Adrenal gland (tissue), 19 donors: ENCODE data around the gene FPGS. TPM values are rescaled to one million over a fixed set of nuclear protein-coding genes. Genes with fewer than 3 reads are reported as not detected.

ENCODE experiments used
- DNase-seq, 7 donors: peaks; one replicate each; pipeline ENCODE4 v3.0.0-alpha.2; 2019 to 2020
- H3K27ac ChIP-seq, 5 donors: fragments of 200-600 bp; sonication (generic) in 4 of 5; 1 replicate in 3 of 5; 2 replicates in 2 of 5; pipeline versions ENCODE4 v1.5.1 to v1.8.0; 2016 to 2020; ENCODE audit warnings: mild to moderate bottlenecking in 1 of 5
- H3K27me3 ChIP-seq: fragments of 200-600 bp; 2 replicates; pipeline ENCODE4 v1.8.0; 2021
- H3K36me3 ChIP-seq, 2 donors: fragments of 200-600 bp; replicated peaks in 1 of 2; 1 replicate in 1 of 2; 2 replicates in 1 of 2; pipeline versions ENCODE4 v1.5.1 to v1.8.0; 2018 to 2022
- H3K4me1 ChIP-seq, 2 donors: fragments of 200-600 bp; replicated peaks in 1 of 2; 1 replicate in 1 of 2; 2 replicates in 1 of 2; pipeline versions ENCODE4 v1.5.1 to v1.8.0; 2018 to 2021
- H3K4me3 ChIP-seq, 4 donors: fragments of 200-600 bp; sonication (generic) in 3 of 4; one replicate each; pipeline ENCODE4 v1.5.1; 2016 to 2018
- H3K9me3 ChIP-seq, 3 donors: fragments of 200-600 bp; sonication (generic) in 1 of 3; replicated peaks in 1 of 3; 1 replicate in 2 of 3; 2 replicates in 1 of 3; pipeline versions ENCODE4 v1.5.1 to v1.8.0; 2016 to 2021
- POLR2A ChIP-seq, 2 donors: fragments of 450-650 bp; IDR thresholded peaks; one replicate each; pipeline ENCODE4 v1.6.1; 2017; ENCODE audit warnings: antibody characterized with exemption in 2 of 2, mild to moderate bottlenecking in 2 of 2, moderate library complexity in 1 of 2
- WGBS, 4 donors: extraction: QIAGEN DNeasy Blood & Tissue Kit in 2 of 4; methylation state at CpG; one replicate each; pipeline versions ENCODE4 v1.1.5 to v1.1.7; 2013 to 2017; 5-methylcytosine and 5-hydroxymethylcytosine counted together
- intact Hi-C, 2 donors: fragments of 100-400 bp; cut with DNase I; formaldehyde crosslinking; loops; one replicate each; pipeline versions ENCODE4 v1.14.1 to v1.15.0; 2022 to 2023
- long read RNA-seq, 10 donors: library from polyadenylated mRNA in 3 of 10; unstranded in 2 of 10; stranded (forward) in 1 of 10; transcript quantifications; one replicate each; pipeline ENCODE4 v2.0.0 and lab custom pipeline, GENCODE V29; 2021 to 2026
- polyA plus RNA-seq, 3 donors: library from polyadenylated mRNA; stranded (reverse); fragments of 200-250 nt in 2 of 3; fragments of 350-450 nt in 1 of 3; fragmentation: Illumina TruSeq in 1 of 3; extraction: RNeasy Lipid Tissue Mini Kit (QIAGEN cat#74804) in 1 of 3; gene quantifications; one replicate each; pipeline ENCODE4 v1.2.3, GENCODE V29; 2013 to 2014
- total RNA-seq, 9 donors: library from RNA; depleted of rRNA in 4 of 9; stranded (reverse); fragments of >200 nt in 4 of 9; fragments of 120-200 nt in 1 of 9; fragmentation: NEBNext Ultra II Directional in 1 of 9; extraction: Animal tissue kit (Norgen Biotek cat#: 25700) in 1 of 9; gene quantifications; one replicate each; pipeline versions ENCODE4 v1.1.0 to v1.2.4, GENCODE V29; 2013 to 2023
- TF ChIP-seq, protein P1 (sequence below), 6 experiments: fragments of 450-650 bp in 4 of 6; fragments of 200-600 bp in 2 of 6; sonication (generic) in 1 of 6; IDR thresholded peaks; 1 replicate in 5 of 6; 2 replicates in 1 of 6; pipeline versions ENCODE4 v1.5.1 to v1.8.0; 2016 to 2021; ENCODE audit warnings: antibody characterized with exemption in 6 of 6, mild to moderate bottlenecking in 2 of 6, moderate library complexity in 1 of 6
- donor health status: healthy with polysubstance abuse.
- donor health status: Bipolar disorder and iron deficiency.
- donor health status: DM: yes; HTN: yes; CAD: no.
- donor health status: DM: no; HTN: no; CAD: no.
- donor health status: DM: no; HTN: no; CAD: no.
- donor health status: DM: yes; HTN: yes; CAD: no.

Gene FPGS
- total RNA-seq, result 100 to 1,000 TPM in 5 of 9 donors, 10 to 100 TPM in 4; 31.1 to 359 (median 101) TPM
- 100 to 1,000 TPM in 2 of 3 donors, 10 to 100 TPM in 1; 59.6 to 176 (median 144) TPM for polyA plus RNA-seq
- long read RNA-seq, donor 1, transcript FPGS-203 (15 exons, 2,279 nt), result major isoform, 5 of 12 reads
- long read RNA-seq, donor 1, partial matches to known transcripts, result 0 of 12 reads
- long read RNA-seq, donor 1, other reads (novel, unspliced or antisense), result 0 of 12 reads
- long read RNA-seq, donor 2, partial matches to known transcripts, result 5 of 7 reads
- long read RNA-seq, donor 2, other reads (novel, unspliced or antisense), result 0 of 7 reads
- long read RNA-seq, donor 3, transcript FPGS-203 (15 exons, 2,279 nt), result major isoform, 5 of 5 reads
- long read RNA-seq, donor 3, partial matches to known transcripts, result 0 of 5 reads
- long read RNA-seq, donor 3, other reads (novel, unspliced or antisense), result 0 of 5 reads
- long read RNA-seq, donor 4, transcript FPGS-201 (15 exons, 2,278 nt), result minor isoform, 5 of 46 reads
- long read RNA-seq, donor 4, transcript FPGS-203 (15 exons, 2,279 nt), result major isoform, 12 of 46 reads
- long read RNA-seq, donor 4, partial matches to known transcripts, result 17 of 46 reads
- long read RNA-seq, donor 4, other reads (novel, unspliced or antisense), result 7 of 46 reads
- long read RNA-seq, donor 5, transcript FPGS-203 (15 exons, 2,279 nt), result major isoform, 219 of 440 reads
- long read RNA-seq, donor 5, transcript FPGS-221 (14 exons, 2,160 nt), result minor isoform, 13 of 440 reads
- long read RNA-seq, donor 5, transcript FPGS-201 (15 exons, 2,278 nt), result minor isoform, 51 of 440 reads
- long read RNA-seq, donor 5, partial matches to known transcripts, result 25 of 440 reads
- long read RNA-seq, donor 5, other reads (novel, unspliced or antisense), result 127 of 440 reads
- long read RNA-seq, donor 6, transcript FPGS-203 (15 exons, 2,279 nt), result major isoform, 7 of 27 reads
- long read RNA-seq, donor 6, transcript FPGS-201 (15 exons, 2,278 nt), result minor isoform, 6 of 27 reads
- long read RNA-seq, donor 6, partial matches to known transcripts, result 4 of 27 reads
- long read RNA-seq, donor 6, other reads (novel, unspliced or antisense), result 8 of 27 reads
- long read RNA-seq, donor 7, partial matches to known transcripts, result 7 of 11 reads
- long read RNA-seq, donor 7, other reads (novel, unspliced or antisense), result 0 of 11 reads
- long read RNA-seq, donor 8, transcript FPGS-203 (15 exons, 2,279 nt), result major isoform, 8 of 11 reads
- long read RNA-seq, donor 8, partial matches to known transcripts, result 0 of 11 reads
- long read RNA-seq, donor 8, other reads (novel, unspliced or antisense), result 0 of 11 reads
- long read RNA-seq, donor 9, partial matches to known transcripts, result 12 of 16 reads
- long read RNA-seq, donor 9, other reads (novel, unspliced or antisense), result 0 of 16 reads
- long read RNA-seq, donor 10, partial matches to known transcripts, result 0 of 6 reads
- long read RNA-seq, donor 10, other reads (novel, unspliced or antisense), result 0 of 6 reads

GRCh38 chr9:127802576-127803443, at the start of gene FPGS:
Gene FPGS (plus strand): TSS chr9:127802882. CDS start chr9:127802925, 43 bp downstream.
- DNase-seq, result peak; percentile 82 to 94 (median 91)
- Histone ChIP-seq H3K27me3 (no peaks in the 10 kb centered on the region), H3K4me1 (peaks cover 24 to 37% of the 10 kb centered on the region in 2 donors), H3K9me3 (no peaks in the 10 kb centered on the region), H3K36me3 (peaks cover 0 to 29% of the 10 kb centered on the region in 2 donors), H3K27ac (peak within 1 kb of the TSS; percentile 85 to 99 (median 94)), H3K4me3 (peak within 1 kb of the TSS; percentile 46 to 89 (median 66))
- TF ChIP-seq, protein P1, sequence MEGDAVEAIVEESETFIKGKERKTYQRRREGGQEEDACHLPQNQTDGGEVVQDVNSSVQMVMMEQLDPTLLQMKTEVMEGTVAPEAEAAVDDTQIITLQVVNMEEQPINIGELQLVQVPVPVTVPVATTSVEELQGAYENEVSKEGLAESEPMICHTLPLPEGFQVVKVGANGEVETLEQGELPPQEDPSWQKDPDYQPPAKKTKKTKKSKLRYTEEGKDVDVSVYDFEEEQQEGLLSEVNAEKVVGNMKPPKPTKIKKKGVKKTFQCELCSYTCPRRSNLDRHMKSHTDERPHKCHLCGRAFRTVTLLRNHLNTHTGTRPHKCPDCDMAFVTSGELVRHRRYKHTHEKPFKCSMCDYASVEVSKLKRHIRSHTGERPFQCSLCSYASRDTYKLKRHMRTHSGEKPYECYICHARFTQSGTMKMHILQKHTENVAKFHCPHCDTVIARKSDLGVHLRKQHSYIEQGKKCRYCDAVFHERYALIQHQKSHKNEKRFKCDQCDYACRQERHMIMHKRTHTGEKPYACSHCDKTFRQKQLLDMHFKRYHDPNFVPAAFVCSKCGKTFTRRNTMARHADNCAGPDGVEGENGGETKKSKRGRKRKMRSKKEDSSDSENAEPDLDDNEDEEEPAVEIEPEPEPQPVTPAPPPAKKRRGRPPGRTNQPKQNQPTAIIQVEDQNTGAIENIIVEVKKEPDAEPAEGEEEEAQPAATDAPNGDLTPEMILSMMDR (IDR thresholded peaks at IDR 0.05), result peak in 1 of 6 experiments; percentile 9
- TF ChIP-seq POLR2A (IDR thresholded peaks at IDR 0.05), result peak; percentile 65 to 80
- intact Hi-C loops, result no loop called here
- 0 to 1% (median 1%) methylated on average over 10 to 82 of the region's 83 CpGs for WGBS, 4 donors

- WGBS, 4 donors, result 79 to 90% (median 83%) methylated on average over 8 of the region's 8 CpGs
- Histone ChIP-seq H3K9me3 (no peaks in the 10 kb centered on the region), H3K36me3 (peaks cover 0 to 4% of the 10 kb centered on the region in 2 donors), H3K4me1 (no peaks in the 10 kb centered on the region), H3K27ac (no peak overlapping the region), H3K4me3 (no peak overlapping the region), H3K27me3 (peaks cover 25% of the 10 kb centered on the region)
- no peak for DNase-seq
- intact Hi-C loops, result no loop called here
- TF ChIP-seq POLR2A (IDR thresholded peaks at IDR 0.05), result no peak
- TF ChIP-seq, protein P1 (IDR thresholded peaks at IDR 0.05), result no peak
Measured at GRCh38 chr9:127753148-127753547, 49.5 kb upstream of the FPGS start.

- no peak for DNase-seq
- 46 to 63% (median 54%) methylated on average over 7 to 8 of the region's 8 CpGs for WGBS, 4 donors
- H3K4me1 ChIP-seq, result no peaks in the 10 kb centered on the region
- intact Hi-C loops, result no loop called here
- peaks cover 0 to 4% of the 10 kb centered on the region in 2 donors for H3K36me3 ChIP-seq
- peaks cover 25% of the 10 kb centered on the region for H3K27me3 ChIP-seq
- TF ChIP-seq, protein P1 (IDR thresholded peaks at IDR 0.05), result no peak
- TF ChIP-seq POLR2A (IDR thresholded peaks at IDR 0.05), result no peak
- H3K9me3 ChIP-seq, result no peaks in the 10 kb centered on the region
- H3K4me3 ChIP-seq, result no peak overlapping the region
- H3K27ac ChIP-seq, result peak overlapping the region in 1 of 5 donors; percentile 56
Measured at GRCh38 chr9:127753622-127754021, 49.1 kb upstream of the FPGS start.
